IMR-90 (cell line): ENCODE measurements around the gene AGAP1. TPM values are rescaled to one million over a fixed set of nuclear protein-coding genes. Genes with fewer than 3 reads are reported as not detected.

Experiments
- ATAC-seq: fragments of 200-7000 bp; cut with Tn5 transposase; 2 replicates; pipeline ENCODE4 v1.9.1; 2020; ENCODE audit warnings: low read depth, mild to moderate bottlenecking, moderate library complexity
- BruUV-seq: library from RNA; stranded (reverse); fragments of 400-500 nt; replicated peaks from 2 replicates; lab custom pipeline; 2021; lab: Mats Ljungman, UMichigan
- CTCF ChIA-PET: fragments of 300-600 bp; formaldehyde crosslinking; extraction: SDS; loops from one replicate; lab custom pipeline; 2021; ENCODE audit warnings: antibody characterized with exemption; lab: Yijun Ruan, JAX
- POLR2A ChIA-PET: fragments of 300-600 bp; sonication (Branson Sonifier 250); formaldehyde crosslinking; loops from one replicate; lab custom pipeline; 2022; ENCODE audit warnings: antibody characterized with exemption; ENCODE audit not compliant: unreplicated experiment; lab: Charles Lee
- DNase-seq: peaks from one replicate; pipeline ENCODE4 v3.0.0; 2013
- H2AFZ ChIP-seq: replicated peaks from 2 replicates; pipeline ENCODE3; 2013; ENCODE audit warnings: low read length, mild to moderate bottlenecking; ENCODE audit not compliant: poor library complexity
- H2AK5ac ChIP-seq: 2 replicates; pipeline ENCODE4 v1.6.1; 2013; ENCODE audit warnings: low read depth, low read length, inconsistent platforms
- H2AK9ac ChIP-seq: replicated peaks from 2 replicates; pipeline ENCODE3; 2013; ENCODE audit warnings: mild to moderate bottlenecking, low read depth, low read length, moderate library complexity; ENCODE audit not compliant: poor library complexity
- H2BK120ac ChIP-seq: 2 replicates; pipeline ENCODE4 v1.6.1; 2013; ENCODE audit warnings: low read depth, low read length, inconsistent platforms
- H2BK15ac ChIP-seq: 3 replicates; pipeline ENCODE4 v1.6.1; 2013; ENCODE audit warnings: low read depth, low read length, inconsistent platforms
- H2BK20ac ChIP-seq: 2 replicates; pipeline ENCODE4 v1.6.1; 2013; ENCODE audit warnings: low read depth, mild to moderate bottlenecking, inconsistent platforms, low read length, moderate library complexity
- H2BK5ac ChIP-seq: 2 replicates; pipeline ENCODE4 v1.6.1; 2013; ENCODE audit warnings: mild to moderate bottlenecking, low read depth, low read length, inconsistent platforms; ENCODE audit not compliant: poor library complexity, severe bottlenecking
- H3K14ac ChIP-seq: replicated peaks from 2 replicates; pipeline ENCODE4 v1.6.1; 2013; ENCODE audit warnings: low read depth, low read length, inconsistent platforms
- H3K18ac ChIP-seq: 2 replicates; pipeline ENCODE4 v1.6.1; 2013; ENCODE audit warnings: low read depth, low read length, control low read depth
- H3K23ac ChIP-seq: 2 replicates; pipeline ENCODE4 v1.6.1; 2013; ENCODE audit warnings: low read depth, low read length, inconsistent platforms
- H3K27ac ChIP-seq: 2 replicates; pipeline ENCODE4 v1.5.1; 2013; ENCODE audit warnings: mild to moderate bottlenecking, control low read depth, low read length; ENCODE audit not compliant: insufficient read depth
- H3K27me3 ChIP-seq: 2 replicates; pipeline ENCODE4 v1.6.1; 2013; ENCODE audit warnings: low read length; ENCODE audit not compliant: control insufficient read depth, insufficient read depth
- H3K36me3 ChIP-seq: 2 replicates; pipeline ENCODE4 v1.6.1; 2013; ENCODE audit warnings: low read length, mixed read lengths; ENCODE audit not compliant: control insufficient read depth, insufficient read depth
- H3K4ac ChIP-seq: 2 replicates; pipeline ENCODE4 v1.6.1; 2013; ENCODE audit warnings: low read depth, low read length, inconsistent platforms
- H3K4me1 ChIP-seq: 2 replicates; pipeline ENCODE4 v1.6.1; 2013; ENCODE audit warnings: low read length, mixed read lengths; ENCODE audit not compliant: control insufficient read depth, insufficient read depth
- H3K4me2 ChIP-seq: 2 replicates; pipeline ENCODE4 v1.6.1; 2013; ENCODE audit warnings: low read depth, mild to moderate bottlenecking, control low read depth, low read length, moderate library complexity
- H3K4me3 ChIP-seq: 2 replicates; pipeline ENCODE4 v1.5.1; 2013; ENCODE audit warnings: low read depth, mild to moderate bottlenecking, control low read depth, low read length, moderate library complexity; ENCODE audit not compliant: insufficient read depth
- H3K56ac ChIP-seq: 2 replicates; pipeline ENCODE4 v1.6.1; 2013; ENCODE audit warnings: low read length, inconsistent platforms; ENCODE audit not compliant: insufficient read depth; ENCODE audit errors: extremely low read depth
- H3K79me1 ChIP-seq, 2 experiments: 2 replicates each; pipeline ENCODE4 v1.6.1; 2013; ENCODE audit warnings: low read length in 2 of 2, inconsistent platforms in 1 of 2, low read depth in 1 of 2
- H3K9ac ChIP-seq: 2 replicates; pipeline ENCODE4 v1.6.1; 2013; ENCODE audit warnings: low read depth, low read length, control low read depth
- H3K9me1 ChIP-seq: 2 replicates; pipeline ENCODE4 v1.6.1; 2013; ENCODE audit warnings: low read length, inconsistent platforms; ENCODE audit not compliant: insufficient read depth
- H3K9me3 ChIP-seq: 2 replicates; pipeline ENCODE4 v1.6.1; 2013; ENCODE audit warnings: low read length; ENCODE audit not compliant: control insufficient read depth, insufficient read depth
- H4K20me1 ChIP-seq: 2 replicates; pipeline ENCODE4 v1.6.1; 2013; ENCODE audit warnings: low read length, inconsistent platforms; ENCODE audit not compliant: insufficient read depth
- H4K5ac ChIP-seq: 2 replicates; pipeline ENCODE4 v1.6.1; 2013; ENCODE audit warnings: mild to moderate bottlenecking, low read depth, low read length, control low read depth
- H4K8ac ChIP-seq, 2 experiments: 2 replicates each; pipeline ENCODE4 v1.6.1; 2013; ENCODE audit warnings: low read depth in 2 of 2, low read length in 2 of 2, control low read depth in 1 of 2, inconsistent platforms in 1 of 2
- H4K91ac ChIP-seq: 2 replicates; pipeline ENCODE4 v1.6.1; 2013; ENCODE audit warnings: low read depth, low read length, inconsistent platforms; ENCODE audit not compliant: insufficient read depth
- BHLHE40 ChIP-seq: fragments of 150-350 bp; IDR thresholded peaks from 2 replicates; pipeline ENCODE4 v1.6.1; 2016; ENCODE audit warnings: mild to moderate bottlenecking, low read depth, low read length
- CEBPB ChIP-seq: IDR thresholded peaks from 2 replicates; pipeline ENCODE4 v1.6.1; 2012; ENCODE audit warnings: low read depth, low read length, improper control_type of control experiment
- CHD1 ChIP-seq: IDR thresholded peaks from 2 replicates; pipeline ENCODE4 v1.6.1; 2012; ENCODE audit warnings: low read depth, low read length, improper control_type of control experiment
- FOS ChIP-seq: fragments of 150-350 bp; IDR thresholded peaks from 2 replicates; pipeline ENCODE4 v1.6.1; 2016; ENCODE audit warnings: low read depth, low read length
- MAFK ChIP-seq: IDR thresholded peaks from 2 replicates; pipeline ENCODE4 v1.6.1; 2012; ENCODE audit warnings: low read depth, low read length, improper control_type of control experiment
- MAZ ChIP-seq: IDR thresholded peaks from 2 replicates; pipeline ENCODE4 v1.6.1; 2012; ENCODE audit warnings: low read depth, mild to moderate bottlenecking, low read length, improper control_type of control experiment, moderate library complexity, borderline replicate concordance
- MXI1 ChIP-seq: IDR thresholded peaks from 2 replicates; pipeline ENCODE4 v1.6.1; 2012; ENCODE audit warnings: low read depth, mild to moderate bottlenecking, low read length, moderate library complexity, borderline replicate concordance
- NFE2L2 ChIP-seq: fragments of 150-350 bp; IDR thresholded peaks from 2 replicates; pipeline ENCODE4 v1.6.1; 2016; ENCODE audit warnings: low read depth, mild to moderate bottlenecking, low read length
- POLR2A ChIP-seq: IDR thresholded peaks from 2 replicates; pipeline ENCODE4 v1.6.1; 2012; ENCODE audit warnings: mild to moderate bottlenecking, low read depth, low read length
- RAD21 ChIP-seq: IDR thresholded peaks from 2 replicates; pipeline ENCODE4 v1.6.1; 2012; ENCODE audit warnings: low read length, improper control_type of control experiment
- RCOR1 ChIP-seq: IDR thresholded peaks from 2 replicates; pipeline ENCODE4 v1.6.1; 2012; ENCODE audit warnings: mild to moderate bottlenecking, low read length, improper control_type of control experiment; ENCODE audit not compliant: insufficient replicate concordance
- RFX5 ChIP-seq: IDR thresholded peaks from 2 replicates; pipeline ENCODE4 v1.8.0; 2012; ENCODE audit warnings: low read depth, mild to moderate bottlenecking, low read length, moderate library complexity
- SMC3 ChIP-seq: fragments of 150-350 bp; IDR thresholded peaks from 2 replicates; pipeline ENCODE4 v1.6.1; 2016; ENCODE audit warnings: low read depth, mild to moderate bottlenecking, antibody characterized with exemption, low read length, moderate library complexity
- WGBS, 2 experiments: methylation state at CpG; one replicate each; pipeline versions ENCODE4 v1.1.5 to v1.1.7; 2013; ENCODE audit warnings: missing lambda C conversion rate in 2 of 2; ENCODE audit not compliant: insufficient read length in 1 of 2; ENCODE audit errors: extremely low coverage in 2 of 2; 5-methylcytosine and 5-hydroxymethylcytosine counted together
- dilution Hi-C: fragments of 300-500 bp; cut with HindIII; formaldehyde crosslinking; loops from one replicate; pipeline ENCODE4 v1.14.3; 2018; ENCODE audit warnings: low sequenced_read_pairs; ENCODE audit not compliant: unreplicated experiment
- in situ Hi-C: fragments of 300-500 bp; cut with MboI; formaldehyde crosslinking; loops from 3 replicates; pipeline ENCODE4 v1.14.3; 2019; ENCODE audit warnings: low sequenced_read_pairs, inconsistent platforms, mixed read lengths
- intact Hi-C: fragments of 100-400 bp; cut with micrococcal nuclease; formaldehyde crosslinking; loops from 2 replicates; pipeline ENCODE4 v1.10.0; 2022
- polyA plus RNA-seq, 3 experiments: library from polyadenylated mRNA; depleted of rRNA; stranded (reverse); fragments of >200 nt; gene quantifications; 2 replicates each; pipeline ENCODE4 v1.2.3, GENCODE V29; 2012; ENCODE audit warnings: low replicate concordance in 1 of 3
- total RNA-seq: library from RNA; depleted of rRNA; stranded (reverse); fragments of >200 nt; gene quantifications from 2 replicates; pipeline ENCODE4 v1.2.3, GENCODE V29; 2012
- TF ChIP-seq, protein P1 (sequence below): fragments of 150-350 bp; IDR thresholded peaks from 2 replicates; pipeline ENCODE4 v1.6.1; 2016; ENCODE audit warnings: low read depth, mild to moderate bottlenecking, low read length, moderate library complexity, borderline replicate concordance
- TF ChIP-seq, protein P2 (sequence below): conservative IDR thresholded peaks from 2 replicates; pipeline ENCODE4 v1.5.1; 2012; ENCODE audit warnings: mild to moderate bottlenecking, low read depth, low read length, improper control_type of control experiment
- TF ChIP-seq, protein P3 (sequence below): fragments of 150-350 bp; IDR thresholded peaks from 2 replicates; pipeline ENCODE4 v1.6.1; 2017; ENCODE audit warnings: mild to moderate bottlenecking, antibody characterized with exemption, low read length, low read depth

The AGAP1 gene
- total and polyA plus RNA-seq, 2 of the 4 experiments (the other 2 are of a cell fraction), result 15.1 to 16.4 TPM

DNA sequence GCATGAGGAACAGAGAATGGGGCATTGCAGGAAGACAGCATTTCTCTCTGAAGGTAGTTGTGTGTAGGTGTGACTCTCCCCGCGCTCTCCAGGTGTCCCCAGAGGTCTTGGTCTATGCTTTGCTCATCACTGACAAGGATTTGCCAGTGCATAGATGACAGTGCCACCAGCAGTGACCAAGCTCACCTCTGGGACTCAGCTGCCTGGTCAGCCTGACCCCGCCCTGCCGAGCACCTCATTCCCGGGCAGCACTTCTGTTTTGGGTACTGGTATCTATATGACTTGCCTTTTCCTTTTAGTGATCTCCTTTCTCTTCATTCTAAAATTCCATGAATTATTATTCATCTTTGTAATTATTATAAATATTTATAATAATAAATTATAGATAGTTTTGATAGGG lies 615.2 kb downstream of the AGAP1 start:
- Histone ChIP-seq H3K9me3 (no peaks in the 10 kb centered on the region), H2AK5ac (no peak overlapping the region), H3K4me1 (no peaks in the 10 kb centered on the region), H2BK5ac (no peak overlapping the region), H3K79me1 (no peaks in the 10 kb centered on the region), H2BK20ac (no peak overlapping the region), H4K5ac (no peak overlapping the region), H2BK15ac (no peak overlapping the region), H3K27me3 (no peaks in the 10 kb centered on the region), H2BK120ac (no peak overlapping the region), H3K9me1 (no peaks in the 10 kb centered on the region; the same call in 1 of the 2 replicates), H3K36me3 (no peaks in the 10 kb centered on the region), H4K8ac (no peak overlapping the region), H3K4me2 (no peak overlapping the region), H4K20me1 (no peaks in the 10 kb centered on the region), H3K4ac (no peak overlapping the region), H2AFZ (no peak overlapping the region), H4K91ac (no peak overlapping the region), H3K9ac (no peak overlapping the region), H3K4me3 (no peak overlapping the region), H3K27ac (no peak overlapping the region), H3K18ac (no peak overlapping the region), H3K14ac (no peak overlapping the region), H3K23ac (no peak overlapping the region), H2AK9ac (no peak overlapping the region), H3K56ac (no peak overlapping the region)
- BruUV-seq, result no TSS peak
- TF ChIP-seq POLR2A (no peak), FOS (no peak), BHLHE40 (no peak), MXI1 (no peak), RFX5 (no peak), MAFK (no peak), SMC3 (no peak), NFE2L2 (no peak), RAD21 (no peak), CHD1 (no peak), MAZ (no peak), RCOR1 (no peak), CEBPB (no peak)
- TF ChIP-seq, protein P1, sequence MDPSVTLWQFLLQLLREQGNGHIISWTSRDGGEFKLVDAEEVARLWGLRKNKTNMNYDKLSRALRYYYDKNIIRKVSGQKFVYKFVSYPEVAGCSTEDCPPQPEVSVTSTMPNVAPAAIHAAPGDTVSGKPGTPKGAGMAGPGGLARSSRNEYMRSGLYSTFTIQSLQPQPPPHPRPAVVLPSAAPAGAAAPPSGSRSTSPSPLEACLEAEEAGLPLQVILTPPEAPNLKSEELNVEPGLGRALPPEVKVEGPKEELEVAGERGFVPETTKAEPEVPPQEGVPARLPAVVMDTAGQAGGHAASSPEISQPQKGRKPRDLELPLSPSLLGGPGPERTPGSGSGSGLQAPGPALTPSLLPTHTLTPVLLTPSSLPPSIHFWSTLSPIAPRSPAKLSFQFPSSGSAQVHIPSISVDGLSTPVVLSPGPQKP, result no peak
- TF ChIP-seq, protein P2, sequence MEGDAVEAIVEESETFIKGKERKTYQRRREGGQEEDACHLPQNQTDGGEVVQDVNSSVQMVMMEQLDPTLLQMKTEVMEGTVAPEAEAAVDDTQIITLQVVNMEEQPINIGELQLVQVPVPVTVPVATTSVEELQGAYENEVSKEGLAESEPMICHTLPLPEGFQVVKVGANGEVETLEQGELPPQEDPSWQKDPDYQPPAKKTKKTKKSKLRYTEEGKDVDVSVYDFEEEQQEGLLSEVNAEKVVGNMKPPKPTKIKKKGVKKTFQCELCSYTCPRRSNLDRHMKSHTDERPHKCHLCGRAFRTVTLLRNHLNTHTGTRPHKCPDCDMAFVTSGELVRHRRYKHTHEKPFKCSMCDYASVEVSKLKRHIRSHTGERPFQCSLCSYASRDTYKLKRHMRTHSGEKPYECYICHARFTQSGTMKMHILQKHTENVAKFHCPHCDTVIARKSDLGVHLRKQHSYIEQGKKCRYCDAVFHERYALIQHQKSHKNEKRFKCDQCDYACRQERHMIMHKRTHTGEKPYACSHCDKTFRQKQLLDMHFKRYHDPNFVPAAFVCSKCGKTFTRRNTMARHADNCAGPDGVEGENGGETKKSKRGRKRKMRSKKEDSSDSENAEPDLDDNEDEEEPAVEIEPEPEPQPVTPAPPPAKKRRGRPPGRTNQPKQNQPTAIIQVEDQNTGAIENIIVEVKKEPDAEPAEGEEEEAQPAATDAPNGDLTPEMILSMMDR, result no peak
- TF ChIP-seq, protein P3, sequence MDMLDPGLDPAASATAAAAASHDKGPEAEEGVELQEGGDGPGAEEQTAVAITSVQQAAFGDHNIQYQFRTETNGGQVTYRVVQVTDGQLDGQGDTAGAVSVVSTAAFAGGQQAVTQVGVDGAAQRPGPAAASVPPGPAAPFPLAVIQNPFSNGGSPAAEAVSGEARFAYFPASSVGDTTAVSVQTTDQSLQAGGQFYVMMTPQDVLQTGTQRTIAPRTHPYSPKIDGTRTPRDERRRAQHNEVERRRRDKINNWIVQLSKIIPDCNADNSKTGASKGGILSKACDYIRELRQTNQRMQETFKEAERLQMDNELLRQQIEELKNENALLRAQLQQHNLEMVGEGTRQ, result no peak
- in situ Hi-C loops, result no loop called here
- POLR2A ChIA-PET, result no interaction called here
- CTCF ChIA-PET, result no interaction called here
- intact Hi-C loops, result no loop called here
- no peak for ATAC-seq
- dilution Hi-C loops, result no loop called here
- no CpG with 5 or more reads among the region's 5 CpGs for WGBS, 2 experiments
- no peak for DNase-seq
